ENCODE data around the gene SPATA32. TPM values are rescaled to one million over a fixed set of nuclear protein-coding genes. Genes with fewer than 3 reads are reported as not detected.
"Not testable (repeated sequence)": the region's sequence is repeated elsewhere in the genome, so short reads cannot be mapped to it uniquely, and the experiment has no call there.

The SPATA32 gene
- total RNA-seq: under 1 TPM; 0.62 to 0.68 TPM

GRCh38 chr17:45261577-45262515, at the start of gene SPATA32:
Gene SPATA32 (minus strand): TSS chr17:45262094. CDS start chr17:45262016, 78 bp downstream.
- H3K4me1 Mint-ChIP-seq: peaks cover 33% of the 10 kb centered on the region
- peaks cover 18% of the 10 kb centered on the region for H3K36me3 Mint-ChIP-seq
- DNase-seq: peak; percentile 90
- H3K9me3 Mint-ChIP-seq: no peaks in the 10 kb centered on the region
- peak within 1 kb of the TSS; percentile 85 for H3K27ac Mint-ChIP-seq
- no peaks in the 10 kb centered on the region for H3K27me3 Mint-ChIP-seq
- H3K4me3 Mint-ChIP-seq: peak within 1 kb of the TSS; percentile 79

GRCh38 chr17:45311401-45311759, 49.5 kb upstream of the SPATA32 start:
- peak overlapping the region; percentile 97 for H3K27ac Mint-ChIP-seq
- peaks cover 72% of the 10 kb centered on the region for H3K36me3 Mint-ChIP-seq
- no peaks in the 10 kb centered on the region for H3K27me3 Mint-ChIP-seq
- H3K4me3 Mint-ChIP-seq: peak overlapping the region; percentile 25
- H3K4me1 Mint-ChIP-seq: peaks cover 73% of the 10 kb centered on the region
- no peak for DNase-seq
- no peaks in the 10 kb centered on the region for H3K9me3 Mint-ChIP-seq

GRCh38 chr17:45310380-45311324, 48.8 kb upstream of the SPATA32 start:
- H3K27ac Mint-ChIP-seq: peak overlapping the region; percentile 97
- H3K27me3 Mint-ChIP-seq: no peaks in the 10 kb centered on the region
- H3K9me3 Mint-ChIP-seq: no peaks in the 10 kb centered on the region
- no peak for DNase-seq
- H3K36me3 Mint-ChIP-seq: peaks cover 75% of the 10 kb centered on the region
- H3K4me3 Mint-ChIP-seq: peak overlapping the region; percentile 25
- H3K4me1 Mint-ChIP-seq: peaks cover 80% of the 10 kb centered on the region

GRCh38 chr17:45309400-45309799, 47.5 kb upstream of the SPATA32 start:
- H3K4me3 Mint-ChIP-seq: no peak overlapping the region
- H3K4me1 Mint-ChIP-seq: peaks cover 81% of the 10 kb centered on the region
- H3K27me3 Mint-ChIP-seq: no peaks in the 10 kb centered on the region
- H3K9me3 Mint-ChIP-seq: no peaks in the 10 kb centered on the region
- peak overlapping the region; percentile 97 for H3K27ac Mint-ChIP-seq
- no peak for DNase-seq
- peaks cover 67% of the 10 kb centered on the region for H3K36me3 Mint-ChIP-seq

- Mint-ChIP-seq H3K27ac (peak overlapping the region; percentile 92), H3K9me3 (no peaks in the 10 kb centered on the region), H3K27me3 (no peaks in the 10 kb centered on the region), H3K4me1 (peaks cover 81% of the 10 kb centered on the region), H3K36me3 (peaks cover 66% of the 10 kb centered on the region), H3K4me3 (no peak overlapping the region)
- no peak for DNase-seq
Observed at GRCh38 chr17:45308840-45309239, 46.9 kb upstream of the SPATA32 start.

GRCh38 chr17:45308016-45308365, 46.1 kb upstream of the SPATA32 start:
- H3K36me3 Mint-ChIP-seq: peaks cover 62% of the 10 kb centered on the region
- H3K4me1 Mint-ChIP-seq: peaks cover 77% of the 10 kb centered on the region
- H3K4me3 Mint-ChIP-seq: peak overlapping the region; percentile 42
- peak overlapping the region; percentile 92 for H3K27ac Mint-ChIP-seq
- H3K27me3 Mint-ChIP-seq: no peaks in the 10 kb centered on the region
- H3K9me3 Mint-ChIP-seq: no peaks in the 10 kb centered on the region
- no peak for DNase-seq

- Mint-ChIP-seq H3K4me3 (peak overlapping the region; percentile 42), H3K36me3 (peaks cover 65% of the 10 kb centered on the region), H3K27me3 (no peaks in the 10 kb centered on the region), H3K27ac (peak overlapping the region; percentile 92), H3K9me3 (no peaks in the 10 kb centered on the region), H3K4me1 (peaks cover 77% of the 10 kb centered on the region)
- peak; percentile 67 for DNase-seq
Observed at GRCh38 chr17:45307290-45308015, 45.6 kb upstream of the SPATA32 start.

- Mint-ChIP-seq H3K9me3 (no peaks in the 10 kb centered on the region), H3K4me3 (no peak overlapping the region), H3K27ac (peak overlapping the region; percentile 75), H3K4me1 (peaks cover 77% of the 10 kb centered on the region), H3K27me3 (no peaks in the 10 kb centered on the region), H3K36me3 (peaks cover 62% of the 10 kb centered on the region)
- DNase-seq: no peak
Observed at GRCh38 chr17:45306623-45307022, 44.7 kb upstream of the SPATA32 start.

- no peaks in the 10 kb centered on the region for H3K27me3 Mint-ChIP-seq
- DNase-seq: no peak
- H3K4me3 Mint-ChIP-seq: no peak overlapping the region
Observed at GRCh38 chr17:45306094-45306493, 44.2 kb upstream of the SPATA32 start.

GRCh38 chr17:45305530-45306087, 43.7 kb upstream of the SPATA32 start:
- Mint-ChIP-seq H3K27ac (peak overlapping the region; percentile 75), H3K4me1 (peaks cover 69% of the 10 kb centered on the region), H3K9me3 (no peaks in the 10 kb centered on the region), H3K27me3 (no peaks in the 10 kb centered on the region), H3K36me3 (peaks cover 54% of the 10 kb centered on the region), H3K4me3 (no peak overlapping the region)
- no peak for DNase-seq

More at GRCh38 chr17:45306094-45306493, 44.2 kb upstream of the SPATA32 start:
- Mint-ChIP-seq H3K36me3 (peaks cover 59% of the 10 kb centered on the region), H3K27ac (peak overlapping the region; percentile 75), H3K9me3 (no peaks in the 10 kb centered on the region), H3K4me1 (peaks cover 74% of the 10 kb centered on the region)

- peak overlapping the region; percentile 55 for H3K4me3 Mint-ChIP-seq
- peak overlapping the region; percentile 91 for H3K27ac Mint-ChIP-seq
- H3K36me3 Mint-ChIP-seq: peaks cover 41% of the 10 kb centered on the region
- H3K27me3 Mint-ChIP-seq: no peaks in the 10 kb centered on the region
- peaks cover 67% of the 10 kb centered on the region for H3K4me1 Mint-ChIP-seq
- no peaks in the 10 kb centered on the region for H3K9me3 Mint-ChIP-seq
- peak; percentile 54 for DNase-seq
Observed at GRCh38 chr17:45302649-45303173, 40.8 kb upstream of the SPATA32 start.

- DNase-seq, H3K27me3 Mint-ChIP-seq, H3K4me3 Mint-ChIP-seq, H3K9me3 Mint-ChIP-seq: not testable (repeated sequence)
- Mint-ChIP-seq H3K4me1 (peaks cover 65% of the 10 kb centered on the region), H3K27ac (peak overlapping the region; percentile 91), H3K36me3 (peaks cover 39% of the 10 kb centered on the region)
Observed at GRCh38 chr17:45302220-45302619, 40.3 kb upstream of the SPATA32 start.

- no peaks in the 10 kb centered on the region for H3K9me3 Mint-ChIP-seq
- H3K27me3 Mint-ChIP-seq: no peaks in the 10 kb centered on the region
- DNase-seq: no peak
- peaks cover 43% of the 10 kb centered on the region for H3K36me3 Mint-ChIP-seq
- H3K27ac Mint-ChIP-seq: peak overlapping the region; percentile 30
- peaks cover 70% of the 10 kb centered on the region for H3K4me1 Mint-ChIP-seq
- H3K4me3 Mint-ChIP-seq: no peak overlapping the region
Observed at GRCh38 chr17:45301674-45302073, 39.8 kb upstream of the SPATA32 start.

Measured in activated naive CD8-positive, alpha-beta T cell treated with anti-CD3 and anti-CD28 coated beads for 36 hours (primary cell).